GM18502 (cell line): ENCODE measurements around the gene SCP2.

ENCODE experiments used
- ATAC-seq: cut with Tn5 transposase; IDR thresholded peaks from one replicate; pipeline ENCODE4 v1.9.1; 2021; ENCODE audit warnings: mild to moderate bottlenecking; ENCODE audit not compliant: unreplicated experiment, poor library complexity

The SCP2 gene

DNA sequence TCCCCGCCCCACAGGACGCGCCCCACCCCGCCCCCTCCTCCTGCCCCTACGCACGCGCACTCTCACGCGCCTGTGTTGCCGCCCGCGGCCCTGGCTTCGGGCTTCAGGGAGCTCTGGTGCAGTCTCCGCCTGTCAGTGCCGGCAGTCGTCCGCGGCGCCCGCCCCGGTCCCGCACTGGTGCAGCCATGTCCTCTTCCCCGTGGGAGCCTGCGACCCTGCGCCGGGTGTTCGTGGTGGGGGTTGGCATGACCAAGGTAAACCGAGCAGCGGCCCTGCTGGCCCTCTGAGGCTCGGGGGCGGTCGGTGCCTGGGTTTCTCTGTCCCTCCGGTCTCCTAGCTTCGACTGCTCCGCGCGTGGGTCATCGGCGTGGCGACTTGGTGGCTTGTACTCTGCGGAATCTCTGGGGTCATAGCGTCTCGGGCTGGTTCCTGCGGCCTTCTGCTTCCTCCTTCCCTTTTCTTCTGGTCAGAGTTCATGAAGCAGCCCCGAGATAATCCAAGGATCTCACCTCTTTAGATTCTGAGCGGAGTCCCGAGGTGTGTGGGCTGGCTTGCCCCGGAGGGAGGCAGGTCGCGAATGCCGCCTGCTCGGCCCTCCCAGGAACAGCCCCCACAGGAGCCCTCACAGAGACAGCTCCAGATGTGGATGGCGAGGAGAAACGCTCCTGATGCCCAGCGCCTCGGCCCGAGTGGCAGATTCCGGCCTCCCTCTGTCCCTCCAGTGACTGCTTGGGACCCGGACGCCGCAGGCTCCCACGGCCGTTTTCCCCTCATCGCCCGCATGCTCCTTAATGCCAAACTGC, at the start of gene SCP2:
Gene SCP2, plus strand, starts transcription at position 65 of the 803 bp plus-strand sequence. Its CDS starts 121 bp downstream, at position 186.
- ATAC-seq: peak; percentile 75

- no peak for ATAC-seq
Measured at GRCh38 chr1:52877554-52877953, 49.5 kb upstream of the SCP2 start.

GRCh38 chr1:52880206-52880605, 46.9 kb upstream of the SCP2 start:
- no peak for ATAC-seq

DNA sequence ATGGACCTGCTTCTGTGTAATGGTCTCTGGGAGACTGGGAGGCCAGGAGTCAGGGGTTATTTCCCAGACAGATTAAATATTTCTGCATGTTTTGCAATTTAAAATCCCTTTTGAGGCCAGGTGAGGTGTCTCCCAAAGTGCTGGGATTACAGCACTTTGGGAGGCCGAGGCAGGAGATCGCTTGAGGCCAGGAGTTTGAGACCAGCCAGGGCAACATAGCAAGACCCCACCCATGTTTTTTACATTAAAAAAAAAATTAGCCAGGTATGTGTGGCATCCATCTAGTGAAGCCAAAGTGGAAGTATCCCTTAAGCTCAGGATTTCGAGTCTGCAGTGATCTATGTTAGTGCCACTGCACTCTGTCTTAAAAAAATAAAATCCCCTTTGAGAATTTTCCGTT, 39.6 kb upstream of the SCP2 start:
- ATAC-seq: no peak

GRCh38 chr1:52892424-52893215, 34.5 kb upstream of the SCP2 start:
- ATAC-seq: no peak

DNA sequence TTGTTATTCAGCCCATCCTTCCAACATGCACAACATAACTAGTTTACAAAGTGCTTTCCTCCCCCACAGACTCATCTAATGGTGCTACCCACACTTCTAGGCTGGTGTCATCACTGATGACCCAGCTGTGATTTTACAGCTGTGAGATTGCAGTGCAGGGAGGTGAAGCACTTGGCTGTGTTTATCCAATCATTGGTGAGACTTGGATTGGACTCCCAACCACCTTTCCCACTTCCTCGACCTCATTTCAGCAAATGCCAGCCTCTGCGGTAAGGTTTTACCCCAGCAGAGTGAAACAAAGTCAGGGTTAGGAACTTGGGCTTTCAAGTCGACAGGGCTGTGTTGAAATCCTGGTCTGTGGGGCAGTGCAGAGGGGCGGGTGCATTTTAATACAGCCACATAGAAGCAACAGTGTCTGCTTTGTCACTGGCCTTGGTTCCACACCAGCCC, 27.6 kb upstream of the SCP2 start:
- no peak for ATAC-seq

DNA sequence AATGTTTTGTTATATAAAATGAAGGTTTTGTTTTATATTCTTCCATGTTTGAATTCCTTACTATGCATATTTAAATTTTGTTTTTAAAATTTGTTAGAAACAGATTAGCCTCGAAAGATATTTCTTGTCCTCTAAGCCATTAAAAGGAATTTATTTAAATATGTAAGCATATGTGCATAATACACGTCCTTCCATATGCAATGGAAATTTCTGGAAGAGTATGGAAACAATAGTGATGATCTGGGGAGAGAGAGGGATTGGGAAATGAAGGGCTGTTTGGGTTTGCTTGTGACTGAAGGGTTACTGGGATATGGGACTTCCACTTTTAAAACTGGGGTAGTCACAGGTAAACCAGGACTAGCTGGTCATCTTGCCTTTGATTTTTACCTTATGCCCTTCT, 26.7 kb upstream of the SCP2 start:
- ATAC-seq: no peak

- no peak for ATAC-seq
Measured at GRCh38 chr1:52901384-52901783, 25.7 kb upstream of the SCP2 start.

GRCh38 chr1:52904208-52904926, 22.7 kb upstream of the SCP2 start:
- no peak for ATAC-seq

DNA sequence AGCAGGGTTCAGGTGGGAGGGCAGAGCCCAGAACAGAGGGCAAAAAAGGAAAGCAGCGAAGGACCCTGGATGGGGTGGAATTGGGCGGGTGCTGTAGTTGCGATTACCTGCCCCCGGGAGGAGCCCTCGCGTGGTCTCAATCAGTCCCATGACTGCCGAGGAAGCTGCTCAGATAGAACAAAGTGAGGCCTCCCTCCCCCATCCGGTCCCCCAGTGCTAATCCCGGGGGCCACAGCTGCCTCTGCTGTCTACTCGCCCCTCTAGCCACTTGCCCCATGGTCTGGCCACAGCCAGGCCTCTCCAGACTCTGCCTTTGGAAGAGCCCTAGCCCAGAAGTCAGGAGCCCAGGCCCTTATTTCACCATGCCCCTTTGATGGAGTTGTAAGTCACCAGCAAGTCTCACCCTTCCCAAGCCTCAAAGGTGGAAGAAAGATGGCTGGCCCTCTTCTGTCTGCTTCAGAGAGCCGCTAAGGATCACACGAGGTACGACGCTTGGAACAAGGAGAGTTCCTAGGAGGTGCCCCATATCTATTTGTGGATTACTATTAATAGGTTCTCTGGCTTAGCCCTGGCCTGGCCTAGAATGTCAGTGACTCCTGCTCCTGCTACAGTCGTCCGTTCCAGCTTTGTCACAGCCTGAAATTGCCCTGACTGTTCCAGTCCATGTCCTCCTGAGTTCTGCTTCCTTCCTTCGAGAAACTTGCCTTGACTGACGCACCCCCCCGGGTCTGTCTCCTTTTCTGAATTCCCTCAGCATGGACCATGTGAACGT, 22.0 kb upstream of the SCP2 start:
- peak; percentile 53 for ATAC-seq

DNA sequence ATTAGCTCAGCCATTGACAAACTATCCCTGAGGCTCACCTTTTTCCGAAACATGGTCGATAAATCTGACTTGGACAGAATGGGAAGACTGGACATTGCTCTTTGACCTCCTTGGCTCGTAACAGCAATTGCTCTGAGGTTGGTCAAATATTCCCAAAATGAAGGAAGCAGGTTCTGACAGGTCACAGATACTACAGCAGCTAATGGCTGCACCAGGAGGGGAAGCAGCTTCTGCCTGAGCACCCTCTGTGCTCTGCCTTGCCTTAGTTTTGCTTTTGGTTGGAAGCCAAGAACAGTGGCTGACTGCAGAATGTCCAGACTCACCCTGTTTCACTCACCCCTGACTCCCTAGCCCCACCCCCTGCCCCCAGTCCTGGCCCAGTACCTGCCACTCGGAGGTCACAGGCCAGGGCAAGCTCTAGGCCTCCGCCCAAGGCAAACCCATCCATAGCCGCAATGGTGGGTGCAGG, 20.9 kb upstream of the SCP2 start:
- no peak for ATAC-seq

GRCh38 chr1:52907068-52907811, 19.8 kb upstream of the SCP2 start:
- ATAC-seq: no peak

DNA sequence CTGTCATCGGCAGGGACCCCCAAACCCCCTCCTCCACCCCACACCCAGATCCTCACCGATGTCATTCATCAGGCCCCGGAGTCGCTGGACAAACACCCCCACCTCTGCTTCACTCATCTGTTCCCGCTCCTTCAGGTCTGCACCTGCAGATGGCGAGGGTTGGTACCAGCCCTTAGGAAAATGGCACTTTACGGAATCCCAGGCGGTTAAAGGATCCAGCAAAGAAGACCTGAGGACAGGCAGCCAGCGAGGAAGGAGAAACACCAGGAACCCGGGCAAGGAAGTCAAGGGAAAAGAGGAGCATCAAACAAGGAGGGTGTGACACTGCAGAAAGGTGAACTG, 19.3 kb upstream of the SCP2 start:
- ATAC-seq: no peak

GRCh38 chr1:52911541-52911940, 15.5 kb upstream of the SCP2 start:
- no peak for ATAC-seq

GRCh38 chr1:52913014-52913413, 14.1 kb upstream of the SCP2 start:
- ATAC-seq: no peak

GRCh38 chr1:52913537-52913936, 13.5 kb upstream of the SCP2 start:
- no peak for ATAC-seq

DNA sequence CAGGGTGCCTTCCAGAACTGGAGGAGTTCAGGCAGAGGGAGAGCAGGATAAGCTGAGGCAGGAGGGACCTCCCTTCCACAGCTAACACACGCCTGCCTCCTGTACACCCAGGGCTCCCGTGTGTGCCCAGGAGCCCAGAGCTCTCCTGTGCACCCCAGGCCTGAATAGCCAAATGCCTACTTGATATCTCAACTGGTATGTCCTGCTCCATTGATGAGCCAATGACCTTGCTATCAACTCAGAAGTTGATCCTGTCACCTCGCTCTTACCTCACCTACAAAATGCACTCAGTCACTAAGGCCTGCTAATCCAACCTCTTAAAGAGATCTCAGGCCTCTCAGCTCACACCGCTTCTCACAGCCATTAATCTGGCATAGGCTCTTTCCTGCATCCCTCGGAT, 12.6 kb upstream of the SCP2 start:
- no peak for ATAC-seq

GRCh38 chr1:52915211-52915854, 11.7 kb upstream of the SCP2 start:
- ATAC-seq: no peak

DNA sequence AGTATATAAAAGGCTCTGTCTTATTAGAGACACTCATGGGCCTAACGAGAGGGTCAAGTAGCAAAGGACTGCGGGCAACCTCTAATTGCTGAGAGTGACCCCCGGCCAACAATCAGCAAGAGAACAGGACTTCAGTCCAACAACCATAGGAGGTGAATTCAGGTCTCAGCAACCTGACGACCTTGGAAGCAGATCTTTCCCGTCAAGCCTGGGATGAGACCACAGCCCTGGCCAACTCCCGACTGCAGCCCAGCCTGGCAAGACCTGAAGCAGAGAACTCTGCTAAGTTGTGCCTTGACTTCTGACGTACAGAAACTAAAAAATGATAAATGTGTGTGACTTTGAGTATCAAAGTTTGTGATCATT, 11.2 kb upstream of the SCP2 start:
- no peak for ATAC-seq
